HG02970 (cell line): ENCODE measurements around the gene HMCES.
"Not testable (repeated sequence)": the region's sequence is repeated elsewhere in the genome, so short reads cannot be mapped to it uniquely, and the experiment has no call there.

Experiments
- ATAC-seq: cut with Tn5 transposase; IDR thresholded peaks from one replicate; pipeline ENCODE4 v1.9.1; 2021; ENCODE audit warnings: mild to moderate bottlenecking, moderate library complexity, moderate number of reproducible peaks; ENCODE audit not compliant: unreplicated experiment, low FRiP score

Gene HMCES

DNA sequence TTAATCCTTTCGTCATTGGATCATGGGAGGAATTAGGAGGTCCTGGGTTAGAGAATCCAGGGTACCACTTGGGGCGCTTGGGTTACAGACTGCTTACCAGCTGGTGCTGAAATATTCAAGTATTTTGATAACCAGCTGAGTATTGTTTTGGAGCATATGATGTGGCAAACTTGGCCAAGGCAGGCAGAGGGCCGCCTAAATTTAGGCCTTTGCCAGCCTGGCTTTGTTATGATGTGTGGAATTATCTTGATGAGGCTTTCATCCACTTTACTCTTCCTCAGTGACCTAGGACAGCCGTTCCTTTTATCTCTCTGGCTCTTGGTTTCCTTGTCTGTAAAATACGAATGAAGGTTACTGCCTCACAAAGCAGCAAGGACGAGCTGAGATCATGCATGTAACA, 22.4 kb upstream of the HMCES start:
- no peak for ATAC-seq

DNA sequence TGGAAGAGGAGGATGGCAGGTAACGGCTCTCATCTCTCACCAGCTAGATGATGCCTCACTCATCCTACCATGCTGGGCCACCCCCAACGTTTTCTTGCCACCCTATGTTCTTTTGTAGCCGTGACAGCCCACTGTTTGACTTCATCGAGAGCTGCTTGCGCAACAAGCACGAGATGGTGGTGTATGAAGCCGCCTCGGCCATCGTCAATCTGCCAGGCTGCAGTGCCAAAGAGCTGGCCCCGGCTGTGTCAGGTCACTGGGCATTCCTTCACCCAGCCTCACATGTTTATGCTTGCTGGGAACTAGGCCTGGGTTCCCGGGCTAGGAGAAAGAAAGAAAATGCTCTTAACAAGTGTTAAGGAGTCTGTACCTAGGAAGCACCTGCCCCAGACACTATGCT, 21.1 kb upstream of the HMCES start:
- ATAC-seq = no peak

DNA sequence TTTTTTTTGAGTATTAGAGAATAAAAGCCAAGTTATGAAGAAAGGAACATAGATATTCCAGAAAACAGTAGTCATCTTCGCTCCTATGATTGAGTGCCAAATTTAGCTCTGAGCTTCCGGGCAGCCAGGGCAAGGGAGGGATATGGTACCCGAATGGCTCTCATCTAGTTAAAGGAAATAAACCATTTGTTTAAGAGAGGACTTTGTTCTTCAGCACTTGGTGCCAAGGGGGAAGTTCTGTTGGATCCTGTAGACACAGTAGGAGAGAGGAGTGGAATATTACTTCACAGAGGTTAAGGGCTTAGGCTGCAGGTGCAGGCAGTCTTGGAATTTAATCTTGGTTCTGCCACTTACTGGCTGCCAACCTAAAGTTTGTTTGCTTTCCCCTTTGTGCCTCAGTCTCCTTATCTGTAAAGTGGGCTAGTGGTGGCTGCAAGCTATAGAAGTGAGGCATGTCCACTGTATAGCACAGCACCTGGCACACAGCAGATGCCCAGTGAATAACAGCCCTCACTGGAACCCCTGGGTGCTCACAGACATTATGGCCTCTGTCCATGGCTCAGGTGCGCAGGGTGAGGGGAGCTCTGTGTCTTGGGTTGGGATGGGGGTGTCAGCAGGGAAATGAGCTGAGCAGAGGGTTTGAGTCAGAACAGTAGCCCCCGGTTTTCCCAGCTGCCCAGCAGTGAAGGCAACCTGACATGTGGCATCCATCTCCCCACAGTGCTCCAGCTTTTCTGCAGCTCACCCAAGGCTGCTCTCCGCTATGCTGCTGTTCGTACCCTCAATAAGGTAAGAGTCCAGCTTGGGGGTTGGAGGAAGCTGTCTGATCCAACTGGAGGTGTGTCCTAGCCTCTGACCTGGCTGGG, 18.8 kb upstream of the HMCES start:
- ATAC-seq = no peak

DNA sequence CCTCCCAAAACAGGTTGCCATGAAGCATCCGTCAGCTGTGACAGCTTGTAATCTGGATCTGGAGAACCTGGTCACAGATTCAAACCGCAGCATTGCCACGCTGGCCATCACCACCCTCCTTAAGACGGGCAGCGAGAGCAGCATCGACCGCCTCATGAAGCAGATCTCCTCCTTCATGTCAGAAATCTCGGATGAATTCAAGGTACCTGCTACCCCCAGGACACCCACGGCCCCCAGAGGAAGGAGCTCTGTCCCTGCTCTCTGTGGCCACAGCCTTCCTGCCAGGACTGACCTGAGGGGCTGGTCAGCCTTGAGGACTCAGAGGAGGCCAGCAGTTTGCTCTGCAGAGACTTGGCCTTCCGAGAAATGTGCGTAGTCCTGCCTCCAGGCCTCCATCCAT, 18.1 kb upstream of the HMCES start:
- ATAC-seq = no peak

DNA sequence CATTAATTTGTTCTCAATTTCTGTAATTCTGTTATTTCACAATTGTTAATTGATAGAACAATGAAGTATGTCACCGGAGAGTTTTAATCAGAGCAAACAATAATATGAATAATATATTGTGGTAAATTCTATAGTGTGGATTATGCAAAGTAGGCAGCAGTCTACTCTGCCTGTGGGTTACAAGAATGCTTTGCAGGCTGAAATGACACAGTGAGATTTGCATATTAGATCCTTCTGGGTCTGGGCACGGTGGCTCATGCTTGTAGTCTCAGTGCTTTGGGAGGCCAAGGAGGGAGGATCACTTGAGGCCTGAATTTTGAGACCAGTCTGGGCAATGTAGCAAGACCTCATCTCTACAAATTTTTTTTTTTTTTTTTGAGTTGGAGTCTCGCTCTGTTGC, 16.8 kb upstream of the HMCES start:
- no peak for ATAC-seq

DNA sequence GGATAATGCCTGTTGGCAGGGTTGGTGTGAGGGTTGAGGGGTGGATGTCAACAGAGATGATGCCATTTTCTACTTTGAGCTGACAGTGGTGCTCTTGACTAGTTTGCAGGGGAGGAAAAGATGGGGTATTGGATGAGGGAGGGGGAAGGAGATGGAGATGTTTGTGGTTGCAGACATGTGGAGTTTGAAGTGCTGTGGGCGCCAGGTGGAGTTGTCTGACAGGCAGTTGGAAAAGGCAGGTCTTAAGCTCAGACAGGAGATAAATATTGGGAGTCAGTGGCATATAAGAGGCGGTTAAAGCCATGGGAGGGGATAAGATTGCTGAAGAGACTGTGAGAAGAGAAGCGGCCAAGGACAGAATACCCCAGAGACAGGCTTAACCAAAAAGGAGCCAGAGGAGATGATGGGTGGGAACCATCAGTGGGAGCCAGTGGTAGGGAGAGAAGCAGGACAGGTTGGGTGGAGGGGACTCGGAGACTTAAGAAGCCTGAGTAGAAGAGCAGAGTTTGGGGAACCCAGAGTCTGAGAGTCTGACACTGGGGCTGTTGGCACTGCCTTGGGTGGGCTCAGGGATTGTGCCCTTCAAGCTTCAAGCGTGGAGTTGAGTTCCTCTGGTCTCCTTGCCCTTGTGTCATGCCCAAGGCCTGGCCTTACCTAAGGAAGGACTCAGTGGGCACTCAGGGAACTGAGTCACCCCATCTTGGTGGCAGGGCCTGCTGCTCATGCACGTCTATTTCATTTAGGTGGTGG, 15.3 kb upstream of the HMCES start:
- ATAC-seq = no peak

DNA sequence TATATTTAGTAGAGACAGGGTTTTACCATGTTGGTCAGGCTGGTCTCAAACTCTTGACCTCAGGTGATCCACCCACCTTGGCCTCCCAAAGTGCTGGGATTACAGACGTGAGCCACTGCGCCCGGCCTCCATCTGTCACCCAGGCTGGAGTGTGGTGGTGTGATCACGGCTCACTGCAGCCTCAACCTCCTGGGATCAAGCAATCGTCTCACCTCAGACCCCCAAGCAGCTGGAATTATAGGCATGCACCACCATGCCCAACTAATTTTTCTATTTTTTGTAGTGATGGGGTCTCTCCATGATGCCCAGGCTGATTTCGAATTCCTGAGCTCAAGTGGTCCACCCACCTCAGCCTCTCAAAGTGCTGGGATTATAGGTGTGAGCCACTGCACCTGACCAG, 13.7 kb upstream of the HMCES start:
- not testable (repeated sequence) for ATAC-seq

DNA sequence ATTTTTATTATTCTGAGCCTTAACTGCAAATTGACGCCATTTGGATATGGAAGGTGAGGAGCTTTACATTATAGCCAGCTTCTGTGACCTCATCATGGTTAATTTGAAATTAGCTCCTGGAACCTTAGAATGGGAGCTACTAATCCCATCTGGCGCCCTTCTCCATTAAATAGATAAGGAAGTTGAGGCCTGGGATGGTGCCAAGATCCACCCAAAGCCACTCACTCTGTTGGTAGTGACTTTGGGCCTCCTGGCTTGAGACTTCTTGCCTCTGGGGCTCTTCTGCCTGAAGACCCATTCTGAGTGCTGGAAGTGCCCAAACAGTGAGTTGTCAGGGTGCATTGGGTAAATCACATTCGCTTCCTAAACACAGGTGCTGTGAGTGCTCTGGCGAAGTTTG, 12.0 kb upstream of the HMCES start:
- no peak for ATAC-seq

DNA sequence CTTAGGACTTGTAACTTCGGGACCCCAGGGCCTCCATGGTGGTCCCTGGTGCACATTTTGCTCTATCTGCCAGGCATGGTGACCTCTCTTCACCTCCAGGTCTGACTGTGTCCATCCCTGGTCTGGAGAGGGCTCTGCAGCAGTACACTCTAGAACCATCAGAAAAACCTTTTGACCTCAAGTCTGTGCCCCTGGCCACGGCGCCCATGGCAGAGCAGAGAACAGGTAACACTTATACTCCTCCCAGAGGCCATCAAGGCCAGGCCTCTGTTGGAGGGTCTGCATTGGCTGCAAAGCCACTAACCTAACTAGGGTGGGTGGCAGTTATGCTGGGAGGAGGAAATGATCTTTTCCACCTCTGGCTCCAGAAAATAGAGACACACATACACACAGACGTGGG, 10.3 kb upstream of the HMCES start:
- ATAC-seq = no peak

DNA sequence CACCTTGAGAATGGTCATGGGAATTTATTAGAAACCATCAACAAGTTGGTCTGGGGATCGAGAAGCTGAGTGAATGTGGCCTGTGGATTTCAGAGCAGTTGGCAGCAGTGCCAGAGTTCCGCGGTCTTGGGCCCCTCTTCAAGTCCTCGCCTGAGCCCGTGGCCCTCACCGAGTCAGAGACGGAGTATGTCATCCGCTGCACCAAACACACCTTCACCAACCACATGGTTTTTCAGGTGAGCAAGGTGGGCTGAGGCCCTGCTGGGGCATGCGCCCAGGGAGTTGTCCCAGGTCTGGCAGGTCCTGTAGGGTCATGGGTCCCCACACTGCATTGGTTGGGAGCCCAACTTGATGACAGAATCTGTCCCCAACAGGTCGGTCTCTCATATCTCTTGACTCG, 7.0 kb upstream of the HMCES start:
- ATAC-seq = no peak

DNA sequence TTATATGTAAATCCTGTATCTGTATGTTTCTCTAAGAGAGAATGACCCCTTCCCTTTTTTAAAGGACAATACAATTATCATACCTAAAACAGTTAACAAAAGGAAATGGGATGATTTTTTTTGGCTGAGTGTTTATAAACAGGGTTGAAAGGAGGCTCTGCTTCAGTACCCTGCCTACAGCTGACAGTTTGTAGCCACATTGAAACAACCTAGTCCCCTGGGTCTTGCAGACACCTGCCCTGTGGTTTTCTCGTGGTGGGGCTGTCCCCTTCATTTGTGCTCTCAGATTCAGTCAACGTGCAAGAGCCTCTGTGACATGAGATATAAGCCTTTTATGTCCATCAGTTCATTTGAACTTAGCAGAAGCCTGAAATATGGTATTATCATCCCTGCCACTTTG, 2.3 kb upstream of the HMCES start:
- peak; percentile 55 for ATAC-seq

DNA sequence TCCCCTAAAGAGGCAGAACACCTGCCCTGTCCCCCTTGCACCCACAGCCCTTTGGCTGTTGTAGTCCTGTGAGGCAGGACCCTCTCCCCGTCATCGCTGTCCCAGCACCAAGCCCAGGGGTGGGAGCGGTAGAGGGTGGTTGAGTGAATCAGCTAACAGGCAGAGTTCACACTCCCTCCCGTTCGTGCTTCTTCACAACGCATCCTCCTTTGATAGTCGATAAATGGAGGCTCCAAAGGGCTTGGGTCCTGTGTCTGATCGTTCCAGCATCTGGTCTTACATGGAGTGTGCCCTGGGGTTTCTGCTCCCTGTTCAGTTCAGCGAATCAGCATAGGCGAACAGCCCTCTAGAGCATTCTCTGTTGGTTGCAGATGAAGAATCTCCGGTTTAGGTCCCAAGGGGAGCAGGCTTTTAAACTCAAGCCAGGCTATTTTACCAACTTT, 820 bp upstream of the HMCES start:
- ATAC-seq = no peak

DNA sequence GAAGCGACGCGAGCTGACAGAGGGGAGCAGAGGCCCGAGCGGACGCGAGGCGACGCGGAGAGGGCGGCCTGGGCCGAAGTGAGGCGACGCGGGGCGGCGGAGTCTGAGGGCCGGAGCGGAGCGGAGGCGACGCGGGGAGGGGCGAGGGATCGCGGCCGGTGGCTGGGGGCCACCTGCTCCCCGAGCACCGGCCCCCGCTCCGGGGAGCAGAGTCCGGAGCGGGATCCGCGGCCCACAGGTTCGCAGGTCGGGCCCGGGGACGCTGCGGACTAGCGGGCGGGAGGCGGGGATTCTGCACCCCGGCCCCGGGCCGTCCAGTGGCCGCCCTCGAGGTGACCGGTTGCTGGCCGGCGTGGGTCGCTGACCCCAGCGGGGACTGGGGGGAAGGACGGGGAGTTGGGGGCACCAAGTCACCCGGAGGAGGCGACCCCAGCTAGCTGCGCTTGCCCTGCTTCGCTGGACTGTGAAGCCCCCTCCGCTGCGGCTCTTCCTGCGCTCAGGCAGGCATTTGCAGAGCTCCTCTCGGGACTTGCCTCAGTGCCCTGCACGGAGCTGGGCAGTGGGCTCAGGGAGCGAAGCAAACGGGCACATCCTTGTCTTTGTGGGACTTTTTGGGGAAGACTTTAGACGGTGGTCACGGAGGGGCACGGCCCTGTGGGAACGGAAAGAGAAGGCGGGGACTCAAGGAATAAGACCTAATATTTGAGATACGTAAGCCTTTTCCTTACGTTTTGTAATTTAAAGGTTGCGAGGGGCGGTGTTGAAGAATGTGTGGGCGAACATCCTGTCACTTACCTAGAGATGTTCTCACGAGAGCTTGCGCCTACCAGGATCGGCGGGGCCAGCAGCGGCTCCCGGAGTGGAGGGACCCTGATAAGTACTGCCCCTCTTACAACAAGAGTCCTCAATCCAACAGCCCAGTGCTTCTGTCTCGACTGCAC, 566 bp downstream of the HMCES start:
- ATAC-seq = no peak

DNA sequence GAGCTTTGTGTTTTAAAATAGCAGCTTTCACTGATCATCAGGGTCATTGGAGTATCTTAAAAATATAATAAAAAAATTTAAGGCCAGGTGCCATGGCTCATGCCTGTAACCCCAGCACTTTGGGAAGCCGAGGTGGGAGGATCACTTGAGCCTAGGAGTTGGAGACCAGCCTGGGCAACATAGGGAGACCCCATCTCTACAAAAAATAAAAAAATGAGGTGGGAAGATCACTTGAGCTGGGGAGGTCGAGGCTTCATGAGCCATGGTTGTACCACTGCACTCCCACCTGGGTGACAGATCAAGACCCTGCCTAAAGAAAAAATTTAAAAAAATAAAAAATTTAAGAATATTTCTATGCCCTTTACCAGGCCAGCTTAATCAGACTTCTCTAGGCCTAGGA, 1.5 kb downstream of the HMCES start:
- ATAC-seq = no peak

DNA sequence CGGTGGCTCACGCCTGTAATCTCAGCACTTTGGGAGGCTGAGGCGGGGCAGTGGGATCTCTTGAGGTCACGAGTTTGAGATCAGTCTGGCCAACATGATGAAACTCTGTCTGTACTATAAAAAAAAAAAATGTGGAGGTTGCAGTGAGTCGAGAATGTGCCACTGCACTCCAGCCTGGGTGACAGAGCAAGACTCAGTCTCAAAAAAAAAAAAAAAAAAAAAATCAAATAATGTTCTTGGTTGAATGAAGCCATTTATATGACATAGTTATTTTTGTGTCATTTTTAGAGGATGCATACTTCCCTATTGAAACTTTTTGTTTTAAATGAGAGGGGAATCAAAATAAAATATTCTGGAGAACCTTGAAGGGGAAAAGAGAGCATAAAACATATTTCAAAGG, 3.1 kb downstream of the HMCES start:
- no peak for ATAC-seq

DNA sequence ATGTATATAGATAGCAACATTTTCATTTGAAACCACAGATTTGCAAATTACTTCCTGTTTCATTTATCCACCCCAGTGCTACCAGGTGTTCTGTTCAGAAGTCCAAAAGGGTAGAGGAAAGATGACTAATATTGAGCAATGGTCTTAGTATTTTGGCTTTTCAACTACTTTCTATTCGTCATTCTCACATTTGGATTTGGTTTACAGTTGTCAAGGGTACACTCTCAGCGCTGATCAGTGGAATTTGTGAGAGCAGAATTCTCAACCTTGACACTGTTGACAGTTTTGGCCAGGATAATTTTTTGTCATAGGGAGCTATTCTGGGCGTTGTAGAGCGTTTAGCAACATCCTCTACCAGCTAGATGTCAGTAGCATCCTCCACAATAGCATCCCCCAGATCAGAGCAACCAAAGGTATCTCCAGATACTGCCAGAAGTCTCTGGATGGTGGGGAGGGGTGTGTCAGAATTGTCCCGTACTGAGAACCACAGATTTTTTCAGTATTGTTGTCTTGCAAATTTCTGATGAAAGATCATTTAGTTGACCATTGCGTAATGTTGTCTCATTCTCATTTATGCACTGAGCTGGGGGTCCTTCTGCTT, 4.2 kb downstream of the HMCES start:
- peak; percentile 63 for ATAC-seq

DNA sequence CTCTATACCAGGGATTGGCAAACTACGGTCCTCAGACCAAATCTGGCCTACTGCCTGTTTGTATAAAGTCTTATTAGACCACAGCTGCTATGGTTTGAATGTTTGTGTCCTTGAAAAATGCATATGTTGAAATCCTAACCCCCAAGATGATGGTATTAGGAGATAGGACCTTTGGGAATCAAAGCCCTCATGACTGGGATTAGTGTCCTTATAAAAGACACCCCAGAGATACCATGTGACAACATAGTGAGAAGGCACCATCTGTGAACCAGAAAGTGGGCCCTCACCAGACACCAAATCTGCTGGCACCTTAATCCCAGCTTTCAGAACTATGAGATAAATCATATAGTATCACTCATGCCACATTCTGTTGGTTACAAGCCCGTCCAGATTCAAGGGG, 7.4 kb downstream of the HMCES start:
- ATAC-seq = no peak

DNA sequence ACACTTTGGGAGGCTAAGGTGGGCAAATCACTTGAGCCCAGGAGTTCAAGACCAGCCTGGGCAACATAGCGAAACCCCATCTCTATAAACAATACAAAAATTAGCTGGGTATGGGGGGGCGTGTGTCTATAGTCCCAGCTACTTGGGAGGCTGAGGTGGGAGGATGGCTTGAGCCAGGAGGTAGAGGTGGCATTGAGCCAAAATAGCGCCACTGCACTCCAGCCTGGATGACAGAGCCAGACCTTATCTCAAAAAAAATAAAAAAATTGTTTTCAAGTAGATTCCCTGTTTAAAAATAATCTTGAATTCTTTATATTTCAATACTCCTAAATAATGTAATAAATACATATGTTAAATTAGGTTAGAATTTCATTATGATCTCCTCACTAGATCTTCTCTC, 9.8 kb downstream of the HMCES start:
- no peak for ATAC-seq

DNA sequence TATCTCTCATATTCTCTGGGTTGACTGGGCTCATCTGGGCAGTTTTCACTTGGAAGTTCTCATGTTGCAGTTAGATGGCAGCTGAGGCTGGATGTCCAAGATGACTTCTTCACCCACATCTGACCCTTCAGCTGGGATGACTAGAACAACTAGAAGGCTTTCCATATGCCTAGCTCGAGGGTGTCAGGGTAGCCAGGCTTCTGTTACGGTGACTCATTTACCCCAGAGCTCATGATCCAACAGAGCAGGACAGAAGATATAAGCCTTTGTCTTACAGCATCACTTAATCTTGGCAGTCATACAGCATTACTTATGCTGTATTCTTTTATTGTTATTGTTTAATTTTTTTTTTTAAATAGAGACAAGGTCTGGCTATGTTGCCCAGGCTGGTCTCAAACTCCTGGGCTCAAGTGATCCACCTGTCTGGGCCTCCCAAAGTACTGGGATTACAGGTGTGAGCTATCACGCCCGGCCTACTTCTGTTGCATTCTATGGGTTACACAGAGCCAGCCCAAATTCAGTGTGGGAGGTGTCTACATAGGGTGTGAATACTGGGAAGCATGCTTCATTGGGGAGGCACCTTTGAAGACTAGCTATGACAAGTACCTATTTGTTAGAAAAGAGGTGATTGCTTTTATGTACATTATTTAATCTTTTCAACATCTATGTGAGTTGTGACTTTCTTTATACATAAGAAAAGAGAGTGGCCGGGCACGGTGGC, 10.7 kb downstream of the HMCES start:
- ATAC-seq = no peak
